NT2/D1 (cell line): ENCODE measurements around the gene ST6GALNAC3.

Experiments
- DNase-seq: peaks from one replicate; pipeline ENCODE4 v3.0.0-alpha.2; 2011; ENCODE audit warnings: low read depth, low spot score
- H3K27me3 ChIP-seq: 2 replicates; pipeline ENCODE4 v1.6.0; 2011; ENCODE audit warnings: mild to moderate bottlenecking; ENCODE audit not compliant: insufficient read length, insufficient read depth
- H3K36me3 ChIP-seq: 2 replicates; pipeline ENCODE4 v1.6.1; 2011; ENCODE audit warnings: mild to moderate bottlenecking, low read length, mixed read lengths; ENCODE audit not compliant: insufficient read depth, insufficient read length
- H3K4me1 ChIP-seq: 2 replicates; pipeline ENCODE4 v1.5.1; 2011; ENCODE audit not compliant: insufficient read depth, insufficient read length
- H3K4me3 ChIP-seq: 2 replicates; pipeline ENCODE4 v1.5.1; 2011; ENCODE audit warnings: low read depth; ENCODE audit not compliant: insufficient read length
- H3K9ac ChIP-seq: 2 replicates; pipeline ENCODE4 v1.6.0; 2011; ENCODE audit warnings: low read depth; ENCODE audit not compliant: insufficient read length
- H3K9me3 ChIP-seq: 2 replicates; pipeline ENCODE4 v1.5.1; 2011; ENCODE audit warnings: mild to moderate bottlenecking, low read length; ENCODE audit not compliant: insufficient read depth
- SUZ12 ChIP-seq: IDR thresholded peaks from 2 replicates; pipeline ENCODE4 v1.6.1; 2011; ENCODE audit not compliant: insufficient read length, insufficient read depth; ENCODE audit errors: extremely low read depth
- YY1 ChIP-seq: IDR thresholded peaks from 2 replicates; pipeline ENCODE4 v1.6.1; 2011; ENCODE audit not compliant: insufficient read length, insufficient read depth
- ZNF274 ChIP-seq: IDR thresholded peaks from 2 replicates; pipeline ENCODE4 v1.6.1; 2011; ENCODE audit warnings: mild to moderate bottlenecking, low read depth, low read length

Gene ST6GALNAC3

GRCh38 chr1:76379506-76379905, 305.0 kb downstream of the ST6GALNAC3 start:
- H3K4me3 ChIP-seq = no peak overlapping the region
- H3K36me3 ChIP-seq = no peaks in the 10 kb centered on the region
- no peaks in the 10 kb centered on the region for H3K4me1 ChIP-seq
- TF ChIP-seq SUZ12 = no peak
- TF ChIP-seq ZNF274 = no peak
- TF ChIP-seq YY1 = no peak
- no peak overlapping the region for H3K9ac ChIP-seq
- H3K27me3 ChIP-seq = no peaks in the 10 kb centered on the region
- no peak for DNase-seq
- no peaks in the 10 kb centered on the region for H3K9me3 ChIP-seq

- TF ChIP-seq YY1 = no peak
- no peak for TF ChIP-seq SUZ12
- no peak for DNase-seq
- Histone ChIP-seq H3K9ac (no peak overlapping the region), H3K36me3 (no peaks in the 10 kb centered on the region), H3K9me3 (no peaks in the 10 kb centered on the region), H3K4me1 (no peaks in the 10 kb centered on the region), H3K4me3 (no peak overlapping the region), H3K27me3 (no peaks in the 10 kb centered on the region)
Measured at GRCh38 chr1:76381450-76382097, 307.0 kb downstream of the ST6GALNAC3 start.

GRCh38 chr1:76388261-76388660, 313.7 kb downstream of the ST6GALNAC3 start:
- Histone ChIP-seq H3K4me3 (no peak overlapping the region), H3K9ac (no peak overlapping the region), H3K36me3 (no peaks in the 10 kb centered on the region), H3K4me1 (no peaks in the 10 kb centered on the region), H3K9me3 (no peaks in the 10 kb centered on the region), H3K27me3 (no peaks in the 10 kb centered on the region)
- no peak for TF ChIP-seq ZNF274
- TF ChIP-seq SUZ12 = no peak
- no peak for TF ChIP-seq YY1
- no peak for DNase-seq

- Histone ChIP-seq H3K9me3 (no peaks in the 10 kb centered on the region), H3K9ac (no peak overlapping the region), H3K4me3 (no peak overlapping the region), H3K4me1 (no peaks in the 10 kb centered on the region), H3K36me3 (no peaks in the 10 kb centered on the region), H3K27me3 (no peaks in the 10 kb centered on the region)
- DNase-seq = no peak
- TF ChIP-seq ZNF274 (no peak), SUZ12 (no peak), YY1 (no peak)
Measured at GRCh38 chr1:76390456-76390855, 315.9 kb downstream of the ST6GALNAC3 start.

- no peak for DNase-seq
- TF ChIP-seq YY1 (no peak), SUZ12 (no peak), ZNF274 (no peak)
- Histone ChIP-seq H3K27me3 (no peaks in the 10 kb centered on the region), H3K4me3 (no peak overlapping the region), H3K9me3 (no peaks in the 10 kb centered on the region), H3K36me3 (no peaks in the 10 kb centered on the region), H3K9ac (no peak overlapping the region), H3K4me1 (no peaks in the 10 kb centered on the region)
Measured at GRCh38 chr1:76395059-76395458, 320.5 kb downstream of the ST6GALNAC3 start.

GRCh38 chr1:76402128-76402527, 327.6 kb downstream of the ST6GALNAC3 start:
- no peak for TF ChIP-seq ZNF274
- no peak for TF ChIP-seq YY1
- TF ChIP-seq SUZ12 = no peak
- H3K4me1 ChIP-seq = no peaks in the 10 kb centered on the region
- no peak for DNase-seq

GRCh38 chr1:76408303-76408702, 333.8 kb downstream of the ST6GALNAC3 start:
- no peaks in the 10 kb centered on the region for H3K36me3 ChIP-seq
- no peak for TF ChIP-seq SUZ12
- TF ChIP-seq YY1 = no peak
- TF ChIP-seq ZNF274 = no peak
- no peaks in the 10 kb centered on the region for H3K9me3 ChIP-seq
- no peaks in the 10 kb centered on the region for H3K4me1 ChIP-seq
- DNase-seq = no peak
- no peak overlapping the region for H3K9ac ChIP-seq
- H3K27me3 ChIP-seq = no peaks in the 10 kb centered on the region
- H3K4me3 ChIP-seq = no peak overlapping the region

More at GRCh38 chr1:76402128-76402527, 327.6 kb downstream of the ST6GALNAC3 start:
- no peaks in the 10 kb centered on the region for H3K27me3 ChIP-seq
- H3K4me3 ChIP-seq = no peak overlapping the region
- peaks cover 7% of the 10 kb centered on the region; the same call in 1 of the 2 replicates for H3K9me3 ChIP-seq
- H3K9ac ChIP-seq = no peak overlapping the region
- no peaks in the 10 kb centered on the region for H3K36me3 ChIP-seq
